ELF-1 (cell line): ENCODE data around the gene COPA.

Experiments
- DNase-seq: peaks from one replicate; pipeline ENCODE4 v3.0.0-alpha.2; 2016; ENCODE audit warnings: low read depth, low spot score

COPA gene

GRCh38 chr1:160267284-160267991, 75.6 kb downstream of the COPA start:
- no peak for DNase-seq

GRCh38 chr1:160264795-160265307, 78.2 kb downstream of the COPA start:
- DNase-seq, result no peak

GRCh38 chr1:160261893-160262794, 80.9 kb downstream of the COPA start, which contains the start of gene DCAF8:
Gene DCAF8 (minus strand): TSS chr1:160262549. CDS start chr1:160244008, 18,541 bp downstream.
- peak; percentile 98 for DNase-seq

- DNase-seq, result peak; percentile 71
Observed at GRCh38 chr1:160261556-160261892, 81.5 kb downstream of the COPA start.

- peak; percentile 39 for DNase-seq
Observed at GRCh38 chr1:160260406-160261382, 82.4 kb downstream of the COPA start.

- no peak for DNase-seq
Observed at GRCh38 chr1:160258177-160258798, 84.8 kb downstream of the COPA start.

- no peak for DNase-seq
Observed at GRCh38 chr1:160257411-160258015, 85.5 kb downstream of the COPA start.

GRCh38 chr1:160256396-160257046, 86.5 kb downstream of the COPA start:
- no peak for DNase-seq

- no peak for DNase-seq
Observed at GRCh38 chr1:160255781-160256300, 87.2 kb downstream of the COPA start.

- DNase-seq, result peak; percentile 21
Observed at GRCh38 chr1:160251687-160252526, 91.1 kb downstream of the COPA start.

GRCh38 chr1:160251011-160251410, 92.0 kb downstream of the COPA start:
- no peak for DNase-seq

GRCh38 chr1:160247053-160247452, 96.0 kb downstream of the COPA start:
- DNase-seq, result no peak

- DNase-seq, result no peak
Observed at GRCh38 chr1:160245434-160245833, 97.6 kb downstream of the COPA start.

GRCh38 chr1:160244209-160244608, 98.8 kb downstream of the COPA start:
- no peak for DNase-seq

- DNase-seq, result no peak
Observed at GRCh38 chr1:160243767-160244166, 99.3 kb downstream of the COPA start.

GRCh38 chr1:160239582-160240299, 103.3 kb downstream of the COPA start:
- no peak for DNase-seq
